H9 (cell line): ENCODE results near the gene MEN1. TPM values are rescaled to one million over a fixed set of nuclear protein-coding genes. Genes with fewer than 3 reads are reported as not detected.

Experiments used
- DNase-seq: peaks from one replicate; pipeline ENCODE4 v3.0.0-alpha.2; 2017
- H2AFZ ChIP-seq: one replicate; pipeline ENCODE4 v1.6.1; 2013; ENCODE audit warnings: mild to moderate bottlenecking, low read length, control low read depth, moderate library complexity
- H2AK5ac ChIP-seq: 2 replicates; pipeline ENCODE4 v1.6.1; 2013; ENCODE audit warnings: low read length, control low read depth, mixed read lengths; ENCODE audit not compliant: insufficient read length
- H2BK120ac ChIP-seq: one replicate; pipeline ENCODE4 v1.6.1; 2013; ENCODE audit warnings: low read depth, mild to moderate bottlenecking, low read length, control low read depth, inconsistent platforms; ENCODE audit not compliant: poor library complexity, severe bottlenecking
- H2BK12ac ChIP-seq: 2 replicates; pipeline ENCODE4 v1.6.1; 2013; ENCODE audit warnings: low read length, control low read depth, mixed read lengths, low read depth; ENCODE audit not compliant: insufficient read length
- H2BK15ac ChIP-seq: 2 replicates; pipeline ENCODE4 v1.6.1; 2013; ENCODE audit warnings: low read depth, low read length, control low read depth
- H2BK20ac ChIP-seq: one replicate; pipeline ENCODE4 v1.6.1; 2013; ENCODE audit warnings: low read depth, mild to moderate bottlenecking, low read length, control low read depth, inconsistent platforms; ENCODE audit not compliant: poor library complexity, severe bottlenecking
- H2BK5ac ChIP-seq: 2 replicates; pipeline ENCODE4 v1.6.1; 2013; ENCODE audit warnings: low read length, control low read depth, mixed read lengths; ENCODE audit not compliant: insufficient read length
- H3K14ac ChIP-seq: 2 replicates; pipeline ENCODE4 v1.6.1; 2013; ENCODE audit warnings: low read length, control low read depth; ENCODE audit not compliant: insufficient read depth
- H3K18ac ChIP-seq: 2 replicates; pipeline ENCODE4 v1.6.1; 2013; ENCODE audit warnings: low read depth, mild to moderate bottlenecking, mixed read lengths, low read length, control low read depth; ENCODE audit not compliant: insufficient read length
- H3K23ac ChIP-seq: 2 replicates; pipeline ENCODE4 v1.6.1; 2013; ENCODE audit warnings: low read length, control low read depth, mixed read lengths, low read depth; ENCODE audit not compliant: insufficient read length
- H3K23me2 ChIP-seq: 2 replicates; pipeline ENCODE4 v1.6.1; 2013; ENCODE audit warnings: low read depth, mild to moderate bottlenecking, mixed read lengths, low read length, control low read depth; ENCODE audit not compliant: insufficient read length, poor library complexity, severe bottlenecking
- H3K27ac ChIP-seq: 2 replicates; pipeline ENCODE4 v1.5.1; 2013; ENCODE audit warnings: low read length, control low read depth, mixed read lengths, low read depth; ENCODE audit not compliant: insufficient read length
- H3K27me3 ChIP-seq: 2 replicates; pipeline ENCODE4 v1.6.1; 2013; ENCODE audit warnings: low read length, control low read depth, inconsistent platforms; ENCODE audit not compliant: insufficient read depth
- H3K4ac ChIP-seq: 2 replicates; pipeline ENCODE4 v1.6.1; 2013; ENCODE audit warnings: low read depth, mild to moderate bottlenecking, control low read depth, inconsistent platforms, low read length, moderate library complexity
- H3K4me1 ChIP-seq: 2 replicates; pipeline ENCODE4 v1.6.1; 2013; ENCODE audit warnings: low read length, control low read depth, inconsistent platforms; ENCODE audit not compliant: insufficient read depth
- H3K4me2 ChIP-seq: 2 replicates; pipeline ENCODE4 v1.6.1; 2013; ENCODE audit warnings: low read length, control low read depth, mixed read lengths; ENCODE audit not compliant: insufficient read length, insufficient read depth
- H3K56ac ChIP-seq: 2 replicates; pipeline ENCODE4 v1.6.1; 2013; ENCODE audit warnings: low read depth, mild to moderate bottlenecking, mixed read lengths, low read length, control low read depth; ENCODE audit not compliant: insufficient read length
- H3K79me1 ChIP-seq: 2 replicates; pipeline ENCODE4 v1.6.1; 2013; ENCODE audit warnings: low read depth, mild to moderate bottlenecking, moderate library complexity, low read length, control low read depth, inconsistent platforms; ENCODE audit not compliant: insufficient read depth, poor library complexity, severe bottlenecking
- H3K79me2 ChIP-seq: 2 replicates; pipeline ENCODE4 v1.6.1; 2013; ENCODE audit warnings: low read length, control low read depth, inconsistent platforms; ENCODE audit not compliant: insufficient read depth
- H3K9ac ChIP-seq: 2 replicates; pipeline ENCODE4 v1.6.1; 2013; ENCODE audit warnings: low read length, control low read depth, mixed read lengths; ENCODE audit not compliant: insufficient read length; ENCODE audit errors: extremely low read depth
- H3K9me3 ChIP-seq: one replicate; pipeline ENCODE4 v1.6.1; 2013; ENCODE audit warnings: low read depth, low read length, inconsistent platforms; ENCODE audit not compliant: control insufficient read depth
- H3T11ph ChIP-seq: one replicate; pipeline ENCODE4 v1.6.1; 2013; ENCODE audit warnings: mild to moderate bottlenecking, low read length, control low read depth, inconsistent platforms
- H4K20me1 ChIP-seq: one replicate; pipeline ENCODE4 v1.6.1; 2013; ENCODE audit not compliant: control insufficient read depth, insufficient read length, insufficient read depth
- H4K5ac ChIP-seq: 2 replicates; pipeline ENCODE4 v1.6.1; 2013; ENCODE audit warnings: low read depth, mild to moderate bottlenecking, mixed read lengths, low read length, control low read depth; ENCODE audit not compliant: insufficient read length
- H4K8ac ChIP-seq: replicated peaks from 2 replicates; pipeline ENCODE4 v1.6.1; 2013; ENCODE audit warnings: low read length, control low read depth, mixed read lengths, low read depth; ENCODE audit not compliant: insufficient read length
- H4K91ac ChIP-seq: 2 replicates; pipeline ENCODE4 v1.6.1; 2013; ENCODE audit warnings: low read depth, mild to moderate bottlenecking, moderate library complexity, mixed read lengths, low read length, control low read depth; ENCODE audit not compliant: insufficient read length
- H3K27ac Mint-ChIP-seq, 3 experiments: 2 replicates in 2 of 3; 3 replicates in 1 of 3; pipeline ENCODE4 v1.8.0; 2020 to 2021; ENCODE audit warnings: mixed read lengths in 3 of 3, mild to moderate bottlenecking in 1 of 3, moderate library complexity in 1 of 3
- H3K27me3 Mint-ChIP-seq: 2 replicates; pipeline ENCODE4 v1.8.0; 2021; ENCODE audit warnings: low read depth, mild to moderate bottlenecking, moderate library complexity, mixed read lengths
- H3K36me3 Mint-ChIP-seq, 3 experiments: 2 replicates in 2 of 3; 3 replicates in 1 of 3; pipeline ENCODE4 v1.8.0; 2020 to 2021; ENCODE audit warnings: low read depth in 3 of 3, mixed read lengths in 3 of 3; ENCODE audit not compliant: insufficient read depth in 1 of 3
- H3K4me1 Mint-ChIP-seq, 2 experiments: 2 replicates each; pipeline ENCODE4 v1.8.0; 2020; ENCODE audit warnings: mixed read lengths in 2 of 2
- H3K4me3 Mint-ChIP-seq, 2 experiments: 2 replicates in 1 of 2; 3 replicates in 1 of 2; pipeline ENCODE4 v1.8.0; 2020 to 2021; ENCODE audit warnings: mild to moderate bottlenecking in 2 of 2, mixed read lengths in 2 of 2, moderate library complexity in 1 of 2
- H3K9me3 Mint-ChIP-seq, 2 experiments: 2 replicates in 1 of 2; 3 replicates in 1 of 2; pipeline ENCODE4 v1.8.0; 2020; ENCODE audit warnings: mild to moderate bottlenecking in 2 of 2, mixed read lengths in 2 of 2, moderate library complexity in 1 of 2
- WGBS: extraction: QIAGEN DNeasy Blood & Tissue Kit; methylation state at CpG from one replicate; pipeline ENCODE4 v1.1.7; 2013; ENCODE audit warnings: missing lambda C conversion rate, low lambda C conversion rate, mixed read lengths; ENCODE audit not compliant: insufficient read length; ENCODE audit errors: extremely low coverage; 5-methylcytosine and 5-hydroxymethylcytosine counted together
- long read RNA-seq: library from polyadenylated mRNA; unstranded; transcript quantifications from one replicate; pipeline ENCODE4 v2.0.0, GENCODE V29; 2020
- total RNA-seq: library from RNA; stranded (reverse); gene quantifications from 2 replicates; pipeline ENCODE4 v1.2.1, GENCODE V29; 2021
- TF ChIP-seq, protein P1 (sequence below): fragments of 200-600 bp; sonication (generic); conservative IDR thresholded peaks from 3 replicates; pipeline ENCODE4 v1.8.0; 2021; ENCODE audit warnings: antibody characterized with exemption, mild to moderate bottlenecking

Gene MEN1
- total RNA-seq: 49.9 and 50.0 TPM in 2 replicates
- long read RNA-seq, partial matches to known transcripts: 0 of 4 reads
- long read RNA-seq, other reads (novel, unspliced or antisense): 4 of 4 reads

GRCh38 chr11:64810271-64810890 is at the start of gene MEN1:
MEN1 (minus strand) TSS chr11:64810551; CDS start chr11:64810109, 442 bp downstream.
- peak within 1 kb of the TSS; percentile 63 for H2AFZ ChIP-seq
- H3K23ac ChIP-seq: no peak within 1 kb of the TSS
- peaks cover 15% of the 10 kb centered on the region for H3K23me2 ChIP-seq
- H3K9me3 ChIP-seq: no peaks in the 10 kb centered on the region
- no peaks in the 10 kb centered on the region for H3K4me1 ChIP-seq
- no peak within 1 kb of the TSS for H2BK15ac ChIP-seq
- no peak within 1 kb of the TSS for H2BK20ac ChIP-seq
- no peak within 1 kb of the TSS for H2BK5ac ChIP-seq
- H3K27ac ChIP-seq: no peak within 1 kb of the TSS
- H2AK5ac ChIP-seq: no peak within 1 kb of the TSS
- H3K4me2 ChIP-seq: peak within 1 kb of the TSS; percentile 76
- no peak within 1 kb of the TSS; the same call in 1 of the 2 replicates for H3K14ac ChIP-seq
- WGBS: no CpG with 5 or more reads among the region's 46 CpGs
- Mint-ChIP-seq H3K36me3 (peaks cover 6 to 32% (median 27%) of the 10 kb centered on the region in 3 experiments; a peak in 6 of 7 replicates), H3K4me3 (peak within 1 kb of the TSS; percentile 92 to 96), H3K27me3 (no peaks in the 10 kb centered on the region; the same call in 1 of the 2 replicates), H3K9me3 (no peaks in the 10 kb centered on the region; a peak in 1 of 5 replicates), H3K4me1 (peaks cover 6 to 7% of the 10 kb centered on the region in 2 experiments; a peak in 3 of 4 replicates), H3K27ac (peak within 1 kb of the TSS; percentile 62 to 96 (median 67); a peak in 5 of 7 replicates)
- H3K79me1 ChIP-seq: no peaks in the 10 kb centered on the region
- H4K8ac ChIP-seq: no peak within 1 kb of the TSS
- peak; percentile 99 for DNase-seq
- no peak within 1 kb of the TSS for H2BK12ac ChIP-seq
- no peak within 1 kb of the TSS for H2BK120ac ChIP-seq
- no peaks in the 10 kb centered on the region for H3K79me2 ChIP-seq
- H3K27me3 ChIP-seq: no peaks in the 10 kb centered on the region
- no peak within 1 kb of the TSS for H3K56ac ChIP-seq
- H3K18ac ChIP-seq: peak within 1 kb of the TSS; percentile 58
- no peak within 1 kb of the TSS for H4K91ac ChIP-seq
- TF ChIP-seq, protein P1, sequence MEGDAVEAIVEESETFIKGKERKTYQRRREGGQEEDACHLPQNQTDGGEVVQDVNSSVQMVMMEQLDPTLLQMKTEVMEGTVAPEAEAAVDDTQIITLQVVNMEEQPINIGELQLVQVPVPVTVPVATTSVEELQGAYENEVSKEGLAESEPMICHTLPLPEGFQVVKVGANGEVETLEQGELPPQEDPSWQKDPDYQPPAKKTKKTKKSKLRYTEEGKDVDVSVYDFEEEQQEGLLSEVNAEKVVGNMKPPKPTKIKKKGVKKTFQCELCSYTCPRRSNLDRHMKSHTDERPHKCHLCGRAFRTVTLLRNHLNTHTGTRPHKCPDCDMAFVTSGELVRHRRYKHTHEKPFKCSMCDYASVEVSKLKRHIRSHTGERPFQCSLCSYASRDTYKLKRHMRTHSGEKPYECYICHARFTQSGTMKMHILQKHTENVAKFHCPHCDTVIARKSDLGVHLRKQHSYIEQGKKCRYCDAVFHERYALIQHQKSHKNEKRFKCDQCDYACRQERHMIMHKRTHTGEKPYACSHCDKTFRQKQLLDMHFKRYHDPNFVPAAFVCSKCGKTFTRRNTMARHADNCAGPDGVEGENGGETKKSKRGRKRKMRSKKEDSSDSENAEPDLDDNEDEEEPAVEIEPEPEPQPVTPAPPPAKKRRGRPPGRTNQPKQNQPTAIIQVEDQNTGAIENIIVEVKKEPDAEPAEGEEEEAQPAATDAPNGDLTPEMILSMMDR: no peak
- H4K5ac ChIP-seq: no peak within 1 kb of the TSS
- no peak within 1 kb of the TSS for H3K4ac ChIP-seq
- H3T11ph ChIP-seq: no peak within 1 kb of the TSS
- peak within 1 kb of the TSS; percentile 50 for H3K9ac ChIP-seq
- H4K20me1 ChIP-seq: no peaks in the 10 kb centered on the region
